Peyer's patch (tissue), 4 donors: ENCODE measurements around the gene BLZF1. TPM values are rescaled to one million over a fixed set of nuclear protein-coding genes. Genes with fewer than 3 reads are reported as not detected.
"Not testable (repeated sequence)": the region's sequence is repeated elsewhere in the genome, so short reads cannot be mapped to it uniquely, and the experiment has no call there.

Experiments used
- DNase-seq, 3 donors: peaks; one replicate each; pipeline ENCODE4 v3.0.0-alpha.2; 2017 to 2019
- H3K27ac ChIP-seq, 4 donors: fragments of 200-600 bp; sonication (generic); one replicate each; pipeline ENCODE4 v1.5.1; 2016 to 2019
- H3K27me3 ChIP-seq, 2 donors: fragments of 200-600 bp; sonication (generic); one replicate each; pipeline ENCODE4 v1.5.1; 2019
- H3K36me3 ChIP-seq, 3 donors: fragments of 200-600 bp; sonication (generic); one replicate each; pipeline ENCODE4 v1.5.1; 2016 to 2019
- H3K4me1 ChIP-seq, 4 donors: fragments of 200-600 bp; sonication (generic); one replicate each; pipeline ENCODE4 v1.5.1; 2016 to 2019
- H3K4me3 ChIP-seq, 4 donors: fragments of 200-600 bp; sonication (generic); 1 replicate in 3 of 4; 2 replicates in 1 of 4; pipeline ENCODE4 v1.5.1; 2016 to 2019; ENCODE audit warnings: mild to moderate bottlenecking in 1 of 4
- H3K9me3 ChIP-seq, 4 donors: fragments of 200-600 bp; sonication (generic); one replicate each; pipeline ENCODE4 v1.5.1; 2016 to 2019; ENCODE audit warnings: mild to moderate bottlenecking in 1 of 4
- CTCF ChIP-seq, 6 experiments: fragments of 450-650 bp in 4 of 6; fragments of 200-600 bp in 2 of 6; sonication (generic) in 1 of 6; IDR thresholded peaks; one replicate each; pipeline ENCODE4 v1.5.1; 2017 to 2019; ENCODE audit warnings: antibody characterized with exemption in 6 of 6, mild to moderate bottlenecking in 3 of 6, moderate library complexity in 1 of 6
- POLR2A ChIP-seq, 2 donors: fragments of 450-650 bp; IDR thresholded peaks; one replicate each; pipeline ENCODE4 v1.5.1; 2017; ENCODE audit warnings: antibody characterized with exemption in 2 of 2, mild to moderate bottlenecking in 2 of 2, moderate library complexity in 2 of 2
- total RNA-seq, 4 donors: library from RNA; depleted of rRNA; stranded (reverse); fragments of >200 nt; gene quantifications; one replicate each; pipeline ENCODE4 v1.1.0, GENCODE V29; 2016

Gene BLZF1
- total RNA-seq, 4 donors from 2014 or later, result 14.7 to 28.9 (median 20.3) TPM

GRCh38 chr1:169338617-169339016, 29.4 kb upstream of the BLZF1 start:
- no peaks in the 10 kb centered on the region for H3K36me3 ChIP-seq
- H3K27ac ChIP-seq, result no peak overlapping the region
- TF ChIP-seq CTCF (IDR thresholded peaks at IDR 0.05), result no peak
- TF ChIP-seq POLR2A (IDR thresholded peaks at IDR 0.05), result no peak
- H3K4me1 ChIP-seq, result no peaks in the 10 kb centered on the region
- no peak for DNase-seq
- no peaks in the 10 kb centered on the region for H3K27me3 ChIP-seq
- H3K9me3 ChIP-seq, result no peaks in the 10 kb centered on the region
- H3K4me3 ChIP-seq, result no peak overlapping the region

- TF ChIP-seq CTCF (IDR thresholded peaks at IDR 0.05), result no peak
- no peak for TF ChIP-seq POLR2A (IDR thresholded peaks at IDR 0.05)
- Histone ChIP-seq H3K4me3 (no peak overlapping the region), H3K27ac (no peak overlapping the region), H3K9me3 (no peaks in the 10 kb centered on the region), H3K36me3 (no peaks in the 10 kb centered on the region), H3K27me3 (no peaks in the 10 kb centered on the region), H3K4me1 (no peaks in the 10 kb centered on the region)
- no peak for DNase-seq
Observed at GRCh38 chr1:169339773-169340172, 28.2 kb upstream of the BLZF1 start.

- no peak overlapping the region for H3K27ac ChIP-seq
- no peaks in the 10 kb centered on the region for H3K4me1 ChIP-seq
- no peaks in the 10 kb centered on the region for H3K27me3 ChIP-seq
- no peak overlapping the region for H3K4me3 ChIP-seq
- no peaks in the 10 kb centered on the region for H3K9me3 ChIP-seq
- TF ChIP-seq CTCF (IDR thresholded peaks at IDR 0.05) (no peak), POLR2A (IDR thresholded peaks at IDR 0.05) (no peak)
- no peak for DNase-seq
- H3K36me3 ChIP-seq, result no peaks in the 10 kb centered on the region
Observed at GRCh38 chr1:169340882-169341281, 27.1 kb upstream of the BLZF1 start.

GRCh38 chr1:169342096-169342495, 25.9 kb upstream of the BLZF1 start:
- not testable (repeated sequence) for H3K27ac ChIP-seq, H3K36me3 ChIP-seq, DNase-seq, H3K4me1 ChIP-seq, H3K9me3 ChIP-seq, H3K27me3 ChIP-seq, H3K4me3 ChIP-seq

GRCh38 chr1:169345511-169345910, 22.5 kb upstream of the BLZF1 start:
- TF ChIP-seq POLR2A (IDR thresholded peaks at IDR 0.05), result no peak
- no peak for TF ChIP-seq CTCF (IDR thresholded peaks at IDR 0.05)
- H3K27me3 ChIP-seq, result no peaks in the 10 kb centered on the region
- H3K4me1 ChIP-seq, result no peaks in the 10 kb centered on the region
- H3K36me3 ChIP-seq, result no peaks in the 10 kb centered on the region
- H3K9me3 ChIP-seq, result no peaks in the 10 kb centered on the region
- no peak overlapping the region for H3K27ac ChIP-seq
- no peak for DNase-seq
- no peak overlapping the region for H3K4me3 ChIP-seq

GRCh38 chr1:169346036-169346589, 21.9 kb upstream of the BLZF1 start:
- H3K36me3 ChIP-seq, result no peaks in the 10 kb centered on the region
- no peak overlapping the region for H3K27ac ChIP-seq
- no peaks in the 10 kb centered on the region for H3K9me3 ChIP-seq
- no peak for DNase-seq
- TF ChIP-seq POLR2A (IDR thresholded peaks at IDR 0.05), result no peak
- no peak for TF ChIP-seq CTCF (IDR thresholded peaks at IDR 0.05)
- no peak overlapping the region for H3K4me3 ChIP-seq
- H3K4me1 ChIP-seq, result no peaks in the 10 kb centered on the region
- no peaks in the 10 kb centered on the region for H3K27me3 ChIP-seq
